Astrocyte (in vitro differentiated cells and primary cell): ENCODE data around the gene SYDE2.

ENCODE experiments used
- EZH2 ChIP-seq: IDR thresholded peaks from 2 replicates; pipeline ENCODE4 v1.6.1; 2012; ENCODE audit warnings: mild to moderate bottlenecking, low read length, inconsistent platforms; ENCODE audit not compliant: insufficient read depth
- TF ChIP-seq, protein P1 (sequence below): IDR thresholded peaks from 2 replicates; pipeline ENCODE4 v1.5.1; 2011; ENCODE audit warnings: low read depth, mild to moderate bottlenecking, inconsistent platforms, low read length, moderate library complexity; ENCODE audit not compliant: insufficient read depth

DNA sequence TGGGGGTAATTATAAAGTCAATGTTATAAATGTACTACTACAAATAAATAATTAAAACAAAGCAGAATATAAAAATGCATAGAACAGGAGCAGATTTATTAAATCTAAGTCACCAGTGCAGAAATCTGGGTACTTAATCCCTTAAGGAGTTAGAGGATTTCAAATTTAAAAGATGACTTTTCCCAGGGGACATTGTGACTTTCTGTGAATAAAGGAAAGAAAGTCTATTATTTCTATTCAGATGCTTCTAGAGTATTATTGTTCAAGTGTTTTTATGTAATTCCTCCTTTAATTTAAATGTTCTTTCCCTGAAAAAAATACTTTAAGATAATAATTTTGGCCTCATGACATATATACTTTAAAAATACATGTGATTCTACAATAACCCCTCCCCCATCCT, 43.4 kb downstream of the SYDE2 start:
- TF ChIP-seq, protein P1, sequence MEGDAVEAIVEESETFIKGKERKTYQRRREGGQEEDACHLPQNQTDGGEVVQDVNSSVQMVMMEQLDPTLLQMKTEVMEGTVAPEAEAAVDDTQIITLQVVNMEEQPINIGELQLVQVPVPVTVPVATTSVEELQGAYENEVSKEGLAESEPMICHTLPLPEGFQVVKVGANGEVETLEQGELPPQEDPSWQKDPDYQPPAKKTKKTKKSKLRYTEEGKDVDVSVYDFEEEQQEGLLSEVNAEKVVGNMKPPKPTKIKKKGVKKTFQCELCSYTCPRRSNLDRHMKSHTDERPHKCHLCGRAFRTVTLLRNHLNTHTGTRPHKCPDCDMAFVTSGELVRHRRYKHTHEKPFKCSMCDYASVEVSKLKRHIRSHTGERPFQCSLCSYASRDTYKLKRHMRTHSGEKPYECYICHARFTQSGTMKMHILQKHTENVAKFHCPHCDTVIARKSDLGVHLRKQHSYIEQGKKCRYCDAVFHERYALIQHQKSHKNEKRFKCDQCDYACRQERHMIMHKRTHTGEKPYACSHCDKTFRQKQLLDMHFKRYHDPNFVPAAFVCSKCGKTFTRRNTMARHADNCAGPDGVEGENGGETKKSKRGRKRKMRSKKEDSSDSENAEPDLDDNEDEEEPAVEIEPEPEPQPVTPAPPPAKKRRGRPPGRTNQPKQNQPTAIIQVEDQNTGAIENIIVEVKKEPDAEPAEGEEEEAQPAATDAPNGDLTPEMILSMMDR: no peak
- no peak for TF ChIP-seq EZH2
